ENCODE data around the gene TUBB4B.
A peak's percentile ranks its signal among the peaks of the same experiment; 100 is the strongest.
"Not testable (repeated sequence)": the region's sequence is repeated elsewhere in the genome, so short reads cannot be mapped to it uniquely, and the experiment has no call there.

TUBB4B gene

DNA sequence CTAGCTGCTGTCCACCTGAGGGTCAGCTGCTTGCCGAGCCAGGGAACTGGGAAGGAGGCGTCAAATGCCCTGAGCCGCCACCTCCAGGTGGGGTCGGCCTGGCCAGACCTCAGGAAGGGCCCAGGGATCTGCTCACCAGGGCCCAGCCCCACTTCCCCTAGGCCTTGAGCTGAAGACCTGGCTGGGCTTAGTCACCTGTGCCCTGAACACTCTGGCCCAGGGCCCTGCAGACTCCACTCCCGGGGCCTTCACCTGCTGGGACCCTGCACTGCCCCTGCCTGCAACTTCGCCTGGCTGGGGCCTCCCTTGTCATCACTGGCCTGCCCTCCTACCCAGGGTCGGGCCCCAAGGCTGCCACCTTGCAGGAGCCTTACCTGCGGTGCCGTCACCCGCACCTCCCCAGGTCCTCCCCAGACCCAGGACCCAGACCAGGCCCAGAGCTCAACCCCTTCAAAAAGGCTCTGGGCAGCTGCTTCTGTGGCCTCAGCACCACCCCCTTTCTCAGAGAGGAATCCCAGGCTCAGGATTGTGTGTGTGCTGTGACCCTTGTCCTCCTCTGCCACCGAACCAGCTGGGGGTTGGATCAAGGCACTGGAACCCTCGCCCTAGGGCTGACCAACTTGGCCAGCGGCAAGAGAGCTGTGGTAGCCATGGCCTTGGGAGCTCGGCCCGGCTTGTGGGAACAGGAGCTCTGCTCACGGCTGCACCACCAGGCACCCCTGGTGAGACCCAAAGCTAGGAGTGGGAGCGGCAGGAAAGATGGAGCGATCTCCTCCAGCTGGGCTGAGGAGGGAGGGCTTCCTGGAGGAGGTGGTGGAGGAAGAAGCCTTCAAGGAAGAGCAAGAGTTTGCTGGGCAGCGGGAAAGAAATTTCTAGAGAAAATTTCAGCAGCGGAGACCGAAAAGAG lies 12.9 kb downstream of the TUBB4B start:
- DNase-seq: no peak

DNA sequence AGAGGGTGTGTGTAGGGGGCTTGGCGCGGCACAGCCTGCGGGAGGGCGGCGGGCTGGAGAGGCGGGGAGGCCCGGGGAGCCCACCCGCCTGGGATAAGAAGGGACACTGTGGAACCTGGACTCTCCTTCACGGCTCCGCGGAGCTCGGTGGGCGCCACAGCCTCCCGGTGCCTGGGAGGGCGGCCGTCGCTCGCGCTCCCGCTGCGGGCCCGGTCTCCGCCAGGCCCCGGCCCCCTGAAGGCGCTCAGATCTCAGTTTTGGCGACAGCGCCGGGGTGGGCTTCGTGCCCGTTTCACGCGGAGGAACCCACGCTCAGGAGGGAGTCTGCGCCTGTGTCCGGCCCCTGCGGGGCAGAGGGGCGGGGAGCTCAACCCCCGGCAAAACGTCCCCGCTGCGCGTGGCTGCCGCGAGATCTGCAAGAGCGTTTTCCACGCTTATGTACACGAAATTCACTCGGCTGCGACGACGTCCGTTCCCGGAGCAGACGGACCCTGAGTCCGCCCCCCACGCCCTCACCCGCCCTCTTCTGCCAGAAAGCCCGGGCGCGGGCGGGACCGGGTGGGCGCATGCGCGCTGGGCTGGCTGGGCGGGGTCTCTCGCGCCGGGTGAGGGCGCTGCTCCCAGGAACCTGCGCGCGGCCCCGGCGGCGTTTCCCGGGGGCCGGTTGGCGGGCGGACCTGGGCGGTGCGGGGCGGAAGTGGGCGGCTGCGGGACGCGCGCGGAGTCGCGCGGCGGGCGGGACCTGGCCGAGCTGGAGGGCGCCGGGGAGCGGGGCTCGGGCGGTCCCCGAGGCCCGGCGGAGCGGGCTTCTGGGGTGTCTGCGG lies 13.7 kb downstream of the TUBB4B start, which contains the start of gene NELFB:
Gene NELFB (plus strand): TSS at position 704 of the 824 bp plus-strand sequence.
- DNase-seq: peak; percentile 61 to 90

DNA sequence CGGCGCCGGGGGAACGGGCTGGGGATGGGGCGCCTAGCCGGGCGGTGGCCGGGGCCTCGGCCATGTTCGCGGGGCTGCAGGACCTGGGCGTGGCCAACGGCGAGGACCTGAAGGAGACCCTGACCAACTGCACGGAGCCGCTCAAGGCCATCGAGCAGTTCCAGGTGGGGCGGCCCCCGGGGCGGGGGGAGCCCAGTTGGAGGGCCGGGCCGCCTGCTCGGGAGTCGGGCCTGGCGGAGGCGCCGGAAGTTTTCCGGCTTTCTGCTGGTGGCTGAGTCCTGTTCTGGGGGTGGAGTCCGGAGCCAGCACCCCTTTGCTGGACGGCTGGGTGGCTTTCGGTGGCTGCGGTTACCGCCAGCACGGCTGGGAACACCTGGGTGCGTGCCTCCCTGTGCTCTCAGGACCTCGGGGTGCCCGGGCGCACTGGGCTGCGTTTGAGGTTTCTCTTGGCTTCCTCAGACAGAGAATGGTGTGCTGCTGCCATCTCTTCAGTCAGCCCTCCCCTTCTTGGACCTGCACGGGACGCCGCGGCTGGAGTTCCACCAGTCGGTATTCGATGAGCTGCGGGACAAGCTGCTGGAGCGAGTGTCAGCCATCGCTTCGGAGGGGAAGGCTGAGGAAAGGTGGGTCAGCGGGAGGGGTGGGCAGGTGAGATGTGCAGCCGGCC lies 14.5 kb downstream of the TUBB4B start:
- no peak for DNase-seq

DNA sequence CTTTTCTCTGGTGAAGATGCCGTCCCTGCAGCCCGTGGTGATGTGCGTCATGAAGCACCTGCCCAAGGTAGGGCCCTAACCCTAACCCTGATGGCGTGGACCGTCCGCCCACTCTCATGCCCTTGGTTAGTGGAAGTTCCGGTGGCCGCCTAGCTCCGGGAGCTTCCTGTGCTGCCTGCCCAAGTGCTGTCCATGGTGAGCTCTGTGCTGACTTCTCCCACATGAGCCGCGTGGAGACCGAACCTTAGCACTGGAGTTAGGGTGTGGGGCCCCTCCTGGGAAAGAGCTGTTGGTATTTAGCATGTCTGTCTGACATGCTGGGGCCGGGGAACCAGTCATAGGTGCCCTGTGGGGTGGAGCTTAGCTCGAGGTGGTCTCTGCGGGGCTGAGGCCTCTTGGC lies 15.3 kb downstream of the TUBB4B start:
- no peak for DNase-seq

DNA sequence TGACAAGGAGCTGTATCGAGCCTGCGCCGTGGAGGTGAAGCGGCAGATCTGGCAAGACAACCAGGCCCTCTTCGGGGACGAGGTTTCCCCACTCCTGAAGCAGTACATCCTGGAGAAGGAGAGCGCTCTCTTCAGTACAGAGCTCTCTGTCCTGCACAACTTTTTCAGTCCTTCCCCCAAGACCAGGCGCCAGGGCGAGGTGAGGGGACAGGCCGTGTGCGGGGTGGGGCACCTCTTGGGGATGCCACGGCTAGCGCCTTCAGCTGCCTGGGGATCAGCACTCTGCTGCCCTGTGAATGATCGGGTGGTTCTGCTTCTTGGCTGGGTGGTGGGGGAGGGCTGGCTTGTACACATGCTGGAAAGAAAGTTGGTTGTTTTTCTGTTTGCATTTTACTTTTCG lies 15.8 kb downstream of the TUBB4B start:
- DNase-seq: no peak

DNA sequence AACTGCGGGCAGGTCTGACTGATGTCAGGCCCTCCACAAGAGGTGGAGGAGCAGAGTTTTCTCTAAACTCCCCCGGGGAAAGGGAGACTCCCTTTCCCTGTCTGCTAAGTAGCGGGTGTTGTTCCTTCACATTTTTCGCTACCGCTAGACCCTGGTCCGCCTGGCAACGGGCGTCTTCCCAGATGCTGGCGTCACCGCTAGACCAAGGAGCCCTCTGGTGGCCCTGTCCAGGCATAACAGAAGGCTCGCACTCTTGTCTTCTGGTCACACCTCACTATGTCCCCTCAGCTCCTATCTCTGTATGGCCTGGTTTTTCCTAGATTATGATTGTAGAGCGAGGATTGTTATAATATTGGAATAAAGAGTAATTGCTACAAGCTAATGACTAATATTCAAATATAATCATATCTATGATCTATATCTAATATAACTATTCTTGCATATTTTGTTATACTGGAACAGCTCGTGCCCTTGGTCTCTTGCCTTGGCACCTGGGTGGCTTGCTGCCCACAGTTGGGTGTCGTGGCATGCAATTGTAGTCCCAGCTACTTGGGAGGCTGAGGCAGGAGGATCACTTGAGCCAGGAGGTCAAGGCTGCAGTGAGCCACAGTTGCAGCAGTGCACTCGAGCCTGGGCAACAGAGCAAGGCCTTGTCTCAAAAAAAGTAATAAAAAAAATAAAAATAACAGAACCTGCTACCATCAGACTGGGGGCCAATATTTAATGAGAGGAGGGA lies 21.3 kb downstream of the TUBB4B start:
- not testable (repeated sequence) for DNase-seq

DNA sequence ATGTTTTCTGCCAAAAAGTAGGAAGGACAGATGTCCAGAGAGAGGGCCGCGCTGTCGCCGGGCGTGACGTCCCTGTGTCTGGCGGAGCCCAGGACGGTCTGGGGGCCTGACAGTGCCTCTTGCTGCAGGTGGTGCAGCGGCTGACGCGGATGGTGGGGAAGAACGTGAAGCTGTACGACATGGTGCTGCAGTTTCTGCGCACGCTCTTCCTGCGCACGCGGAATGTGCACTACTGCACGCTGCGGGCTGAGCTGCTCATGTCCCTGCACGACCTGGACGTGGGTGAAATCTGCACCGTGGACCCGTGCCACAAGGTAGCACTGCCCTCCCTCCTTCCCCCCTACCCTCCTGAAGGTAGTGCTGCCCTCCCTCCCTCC lies 21.8 kb downstream of the TUBB4B start:
- no peak for DNase-seq

DNA sequence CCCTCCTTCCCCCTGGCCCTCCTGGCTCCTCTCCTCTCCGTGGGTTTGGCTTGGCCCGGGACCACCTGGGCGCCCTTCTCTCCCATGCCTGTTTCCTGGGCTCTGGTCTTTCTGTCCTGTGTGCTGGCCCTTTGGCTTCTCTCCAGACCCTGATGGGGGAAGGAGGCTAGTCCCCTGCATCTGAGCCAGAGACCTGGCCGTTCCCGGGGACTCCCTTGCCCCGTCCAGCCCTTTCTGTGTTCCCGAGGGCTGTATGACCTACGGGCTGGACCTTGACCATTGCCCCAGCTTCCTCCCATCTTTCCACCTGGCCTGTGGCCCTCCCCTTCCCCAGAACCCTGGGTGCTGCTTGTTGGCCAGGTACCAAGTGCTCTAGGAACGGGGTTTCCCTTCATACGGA lies 22.4 kb downstream of the TUBB4B start:
- DNase-seq: no peak

DNA sequence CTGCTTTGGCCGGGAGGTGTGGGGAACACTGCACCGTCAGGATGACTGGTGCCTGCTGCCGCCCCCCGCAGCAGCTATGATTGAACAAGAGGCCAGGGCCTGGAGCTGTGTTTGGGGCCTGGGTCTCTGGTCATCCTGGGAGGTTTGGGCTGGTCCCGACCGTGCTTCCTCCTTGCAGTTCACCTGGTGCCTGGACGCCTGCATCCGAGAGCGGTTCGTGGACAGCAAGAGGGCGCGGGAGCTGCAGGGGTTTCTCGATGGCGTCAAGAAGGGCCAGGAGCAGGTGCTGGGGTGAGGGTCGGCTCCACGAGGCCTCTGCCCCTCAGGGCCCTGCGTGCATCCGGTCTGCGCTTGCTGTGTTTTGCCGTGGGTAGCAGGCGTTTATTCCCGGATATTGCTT lies 23.0 kb downstream of the TUBB4B start:
- DNase-seq: no peak

DNA sequence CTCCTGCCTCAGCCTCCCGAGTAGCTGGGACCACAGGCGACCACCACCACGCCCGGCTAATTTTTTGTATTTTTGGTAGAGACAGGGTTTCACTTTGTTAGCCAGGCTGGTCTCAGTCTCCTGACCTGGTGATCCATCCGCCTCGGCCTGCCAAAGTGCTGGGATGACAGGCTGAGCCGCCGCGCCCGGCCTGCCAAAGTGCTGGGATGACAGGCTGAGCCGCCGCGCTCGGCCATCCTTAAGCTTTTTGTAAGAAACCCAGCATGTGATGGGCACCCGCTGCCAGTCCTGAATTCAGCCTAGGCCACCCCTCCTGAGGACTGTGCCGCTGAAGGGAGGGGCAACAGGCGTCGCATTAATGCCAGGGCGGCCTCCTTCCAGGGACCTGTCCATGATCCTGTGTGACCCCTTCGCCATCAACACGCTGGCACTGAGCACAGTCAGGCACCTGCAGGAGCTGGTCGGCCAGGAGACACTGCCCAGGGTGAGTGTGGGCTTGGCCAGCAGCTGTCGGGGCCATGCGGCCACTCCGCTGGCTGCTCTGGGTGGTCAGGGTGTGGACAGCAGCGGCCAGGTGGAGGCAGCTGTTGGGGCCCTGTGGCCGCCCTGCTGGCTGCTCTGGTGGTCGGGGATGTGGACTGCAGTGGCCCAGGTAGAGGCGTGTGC lies 24.5 kb downstream of the TUBB4B start:
- DNase-seq: no peak

DNA sequence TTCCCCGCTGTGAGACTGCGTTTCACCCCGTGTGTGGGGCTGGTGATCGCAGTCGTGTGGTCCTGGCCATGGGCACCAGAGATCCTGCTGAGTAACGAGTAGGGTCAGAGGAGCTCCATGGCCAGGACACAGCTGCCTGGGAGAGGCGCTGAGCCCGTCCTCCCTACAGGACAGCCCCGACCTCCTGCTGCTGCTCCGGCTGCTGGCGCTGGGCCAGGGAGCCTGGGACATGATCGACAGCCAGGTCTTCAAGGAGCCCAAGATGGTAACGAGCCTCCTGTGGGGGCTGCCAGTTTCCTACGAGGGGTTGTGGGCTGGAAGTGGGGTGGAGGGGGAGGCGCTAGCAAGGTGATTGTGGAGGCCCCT lies 25.1 kb downstream of the TUBB4B start:
- no peak for DNase-seq

DNA sequence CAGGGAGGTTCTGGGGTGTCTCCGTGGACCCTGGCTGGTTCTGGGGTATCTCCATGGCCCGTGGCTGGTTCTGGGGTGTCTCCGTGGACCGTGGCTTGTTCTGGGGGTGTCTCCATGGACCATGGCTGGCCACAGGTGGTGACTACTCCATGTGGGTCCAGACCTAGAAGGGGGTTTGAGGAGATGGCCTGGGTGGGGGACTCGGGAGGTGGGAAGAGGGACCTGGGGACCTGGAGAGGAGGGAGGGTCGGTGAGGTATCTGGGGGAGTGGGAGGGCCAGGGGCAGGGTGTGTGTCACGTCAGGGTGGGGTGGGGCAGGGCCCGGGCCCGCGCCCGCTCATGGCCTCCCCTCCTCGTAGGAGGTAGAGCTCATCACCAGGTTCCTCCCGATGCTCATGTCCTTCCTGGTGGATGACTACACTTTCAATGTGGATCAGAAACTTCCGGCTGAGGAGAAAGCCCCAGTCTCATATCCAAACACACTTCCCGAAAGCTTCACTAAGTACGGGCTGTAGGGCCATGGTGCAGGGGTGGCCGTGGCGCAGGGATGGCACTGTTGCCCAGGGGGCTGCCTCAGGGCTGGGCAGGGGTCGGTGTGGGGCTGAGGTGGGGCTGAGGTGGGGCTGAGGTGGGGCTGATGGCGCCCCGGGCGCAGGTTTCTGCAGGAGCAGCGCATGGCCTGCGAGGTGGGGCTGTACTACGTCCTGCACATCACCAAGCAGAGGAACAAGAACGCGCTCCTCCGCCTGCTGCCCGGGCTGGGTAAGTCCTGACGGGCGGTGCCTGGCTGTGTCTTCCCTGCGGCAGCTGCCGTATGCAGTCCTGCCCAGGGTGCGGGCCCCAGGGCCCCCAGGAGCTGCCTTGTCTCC lies 25.7 kb downstream of the TUBB4B start:
- DNase-seq: no peak

DNA sequence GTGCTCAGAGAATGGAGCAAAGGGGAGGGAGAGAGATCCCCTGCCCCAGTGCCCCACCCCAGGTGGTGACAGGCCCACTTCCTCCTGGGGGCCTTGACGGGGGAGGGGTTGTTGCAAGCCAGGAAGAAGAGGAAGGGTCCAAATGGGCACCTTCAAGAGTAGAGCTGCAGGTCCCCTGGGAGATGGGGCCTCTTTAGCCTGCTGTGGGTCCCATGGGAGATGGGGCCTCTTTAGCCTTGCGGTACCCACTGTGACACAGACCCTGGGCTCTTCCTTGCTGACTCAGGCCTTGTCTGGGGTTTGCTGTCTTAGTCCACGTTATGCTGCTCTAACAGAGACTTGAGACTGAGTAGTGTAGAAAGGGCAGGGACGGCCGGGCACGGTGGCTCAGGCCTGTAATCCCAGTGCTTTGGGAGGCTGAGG lies 26.9 kb downstream of the TUBB4B start:
- no peak for DNase-seq

DNA sequence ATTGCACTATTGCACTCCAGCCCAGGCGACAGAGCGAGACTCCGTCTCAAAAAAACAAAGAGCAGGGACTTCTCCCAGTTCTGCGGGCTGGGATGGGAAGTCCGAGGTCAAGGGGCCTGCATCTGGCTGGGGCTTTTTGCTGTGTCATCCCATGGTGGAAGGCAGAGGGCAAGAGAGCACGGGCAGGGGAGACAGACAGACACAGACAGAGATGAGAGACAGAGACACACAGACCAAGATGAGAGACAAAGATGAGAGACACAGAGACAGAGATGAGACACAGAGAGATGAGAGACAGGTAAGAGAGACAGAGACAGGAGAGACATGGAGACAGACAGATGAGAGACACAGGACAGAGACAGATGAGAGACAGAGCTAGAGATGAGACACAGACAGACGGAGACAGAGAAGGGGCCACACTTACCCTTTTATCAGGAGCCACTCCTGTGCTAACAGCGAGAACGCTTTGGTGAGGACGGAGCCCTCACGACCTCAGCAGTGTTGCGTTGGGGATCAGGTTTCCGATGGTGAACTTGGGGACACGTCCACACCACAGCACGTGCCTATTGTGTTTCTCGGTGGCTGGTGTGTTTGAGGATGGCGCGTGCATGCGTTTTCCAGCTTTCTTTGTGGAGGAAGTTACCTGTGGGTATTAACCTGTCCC lies 27.6 kb downstream of the TUBB4B start:
- DNase-seq: no peak

DNA sequence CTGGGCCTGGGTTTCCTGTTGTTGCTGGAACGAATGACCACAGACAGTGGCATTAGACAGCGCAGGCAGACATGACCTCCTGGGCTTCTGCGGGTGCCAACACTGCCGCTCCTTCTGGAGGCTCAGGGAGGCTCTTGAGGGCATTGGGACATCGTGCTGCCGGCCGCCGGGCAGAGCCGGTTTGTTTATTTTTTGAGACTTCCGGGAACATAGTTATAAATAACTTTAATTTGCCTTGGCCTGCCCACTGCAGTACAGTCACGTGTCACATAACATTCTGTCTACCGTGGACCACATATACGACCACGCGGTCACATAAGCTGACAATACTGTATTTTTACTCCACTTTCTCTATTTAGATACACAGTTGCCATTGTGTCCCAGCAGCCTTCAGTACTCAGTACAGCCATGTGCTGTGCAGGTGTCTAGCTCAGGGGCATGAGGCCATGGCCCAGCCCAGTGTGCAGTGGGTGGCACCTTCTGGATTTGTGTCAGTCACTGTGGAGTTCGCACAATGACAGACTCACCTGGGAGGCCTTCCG lies 28.2 kb downstream of the TUBB4B start:
- DNase-seq: no peak

DNA sequence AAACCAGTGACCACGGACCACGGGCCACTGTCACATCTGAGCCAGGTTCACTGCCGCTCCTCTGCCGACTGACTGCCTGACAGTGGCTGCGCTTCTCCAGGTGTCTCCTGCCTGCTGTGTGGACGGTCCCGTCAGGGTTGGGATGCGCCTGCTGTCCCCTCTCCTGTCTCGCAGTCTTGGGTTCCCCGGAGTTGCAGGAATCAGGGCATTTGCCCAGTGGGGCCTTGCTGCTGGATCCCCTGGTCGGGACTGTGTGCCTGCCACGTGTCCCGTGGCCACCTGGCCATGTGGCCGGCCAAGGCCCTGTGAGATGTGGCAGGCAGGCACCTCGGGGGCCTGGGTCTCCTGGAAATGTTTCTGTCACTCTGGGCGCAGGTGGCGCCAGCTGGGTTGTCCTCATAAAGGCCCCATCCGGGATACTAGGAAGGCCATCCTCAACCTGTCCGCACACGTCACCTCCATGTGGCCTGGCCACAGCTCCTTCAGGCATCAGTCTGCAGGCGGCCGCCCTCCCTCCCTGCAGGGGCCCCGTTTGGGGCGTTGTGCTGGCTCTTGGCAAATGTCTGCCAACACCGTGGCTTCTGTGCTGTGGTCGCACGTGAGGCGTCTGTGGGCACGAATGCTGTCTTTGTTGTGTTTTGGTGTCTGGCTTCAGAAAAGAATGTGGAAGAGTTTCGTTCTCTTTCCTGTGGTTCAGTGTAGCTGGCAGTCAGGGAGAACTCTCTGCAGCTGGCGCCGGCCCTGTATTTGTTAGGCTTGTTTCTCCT lies 30.0 kb downstream of the TUBB4B start:
- DNase-seq: no peak

DNA sequence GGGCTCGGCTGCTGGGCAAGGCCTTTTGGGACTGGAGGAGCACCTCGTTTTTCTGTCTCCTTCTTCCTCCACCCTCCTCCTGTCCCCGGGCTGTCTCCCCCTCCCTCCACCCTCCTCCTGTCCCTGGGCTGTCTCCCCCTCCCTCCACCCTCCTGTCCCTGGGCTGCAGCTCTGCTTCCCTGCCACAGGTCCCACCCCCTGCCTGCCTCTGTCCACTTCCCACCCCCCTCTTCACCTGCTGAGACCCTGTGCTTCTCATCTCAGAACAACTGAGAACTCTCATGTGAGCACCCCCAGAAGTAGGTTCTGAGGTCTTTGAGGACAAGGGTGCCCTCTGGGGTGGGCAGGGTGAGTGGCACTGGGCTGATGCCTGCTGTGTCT lies 30.6 kb downstream of the TUBB4B start:
- no peak for DNase-seq

DNA sequence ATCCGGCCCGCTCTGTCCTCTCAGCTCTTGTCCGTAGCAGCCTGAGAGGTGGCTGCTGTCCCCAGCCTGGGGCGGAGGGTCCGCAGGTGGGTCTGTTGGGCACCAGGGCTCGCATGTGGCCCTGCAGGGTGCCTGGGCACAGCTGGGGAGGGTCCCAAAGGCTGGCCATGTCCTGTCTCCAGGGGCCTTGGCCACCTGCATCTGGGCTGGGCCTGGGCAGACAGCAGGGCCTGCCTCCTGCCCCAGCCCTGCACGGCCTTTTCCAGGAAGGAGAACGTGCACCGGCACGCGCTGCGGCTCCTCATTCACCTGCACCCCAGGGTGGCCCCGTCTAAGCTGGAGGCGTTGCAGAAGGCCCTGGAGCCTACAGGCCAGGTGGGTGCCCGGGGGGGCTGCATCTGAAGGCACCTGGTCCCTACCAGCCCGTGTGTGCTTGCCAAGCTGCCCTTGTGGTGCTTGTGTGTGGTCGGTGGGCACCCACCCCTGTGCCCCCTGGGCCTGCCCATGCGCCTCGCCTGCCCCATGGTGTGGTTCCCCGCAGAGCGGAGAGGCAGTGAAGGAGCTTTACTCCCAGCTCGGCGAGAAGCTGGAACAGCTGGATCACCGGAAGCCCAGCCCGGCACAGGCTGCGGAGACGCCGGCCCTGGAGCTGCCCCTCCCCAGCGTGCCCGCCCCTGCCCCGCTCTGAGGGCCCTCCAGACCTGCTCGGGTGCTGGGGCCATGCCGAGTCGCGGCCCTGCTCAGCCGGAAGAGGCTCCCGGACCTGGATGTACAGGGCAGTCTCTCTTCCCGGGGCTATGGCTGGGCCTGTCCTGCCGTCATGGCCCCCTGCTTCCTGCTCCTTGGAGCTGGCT lies 31.4 kb downstream of the TUBB4B start:
- DNase-seq: no peak

DNA sequence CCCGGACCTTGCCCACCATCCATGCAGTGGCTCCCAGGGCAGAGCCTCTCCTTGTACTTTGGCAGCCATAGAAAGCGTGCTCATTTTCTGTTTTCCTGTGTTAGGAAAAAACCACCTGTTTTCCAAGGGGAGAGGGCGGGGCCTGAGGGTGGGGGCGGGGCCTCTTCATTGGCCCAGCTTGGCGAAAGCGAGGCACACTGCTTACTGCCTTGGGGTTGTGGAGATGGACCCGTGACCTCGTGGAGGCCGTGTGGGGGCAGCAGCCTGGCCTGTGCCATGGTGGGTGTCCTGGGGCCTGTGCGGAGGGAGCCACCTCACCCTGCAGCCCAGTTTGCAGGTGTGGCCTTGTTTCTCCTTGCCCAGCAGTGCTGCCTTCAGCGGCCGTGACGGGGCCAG lies 32.0 kb downstream of the TUBB4B start:
- no peak for DNase-seq

Measured in hippocampal formation (tissue), 2 donors.